H7 (cell line): Measurements from ENCODE around the gene DRC7. TPM values are rescaled to one million over a fixed set of nuclear protein-coding genes. Genes with fewer than 3 reads are reported as not detected.
"Not testable (repeated sequence)": the region's sequence is repeated elsewhere in the genome, so short reads cannot be mapped to it uniquely, and the experiment has no call there.

Source experiments
- DNase-seq: peaks from one replicate; pipeline ENCODE4 v3.0.0; 2012
- H3K27me3 ChIP-seq: 2 replicates; pipeline ENCODE4 v1.6.0; 2011; ENCODE audit warnings: mild to moderate bottlenecking, low read length; ENCODE audit not compliant: control insufficient read depth, insufficient read depth
- H3K36me3 ChIP-seq: replicated peaks from 2 replicates; pipeline ENCODE4 v1.5.1; 2011; ENCODE audit warnings: low read length; ENCODE audit not compliant: control insufficient read depth, insufficient read depth
- H3K4me3 ChIP-seq: 2 replicates; pipeline ENCODE4 v1.5.1; 2011; ENCODE audit warnings: low read depth, mild to moderate bottlenecking, control low read depth, low read length, moderate library complexity; ENCODE audit not compliant: insufficient read depth
- total RNA-seq: library from RNA; depleted of rRNA; stranded (reverse); fragments of >200 nt; shearing (Covaris generic); gene quantifications from 2 replicates; pipeline ENCODE4 v1.2.3, GENCODE V29; 2014

The DRC7 gene
- total RNA-seq, 1 experiment from 2014 or later: 0.03 TPM

- H3K27me3 ChIP-seq: no peaks in the 10 kb centered on the region
- H3K36me3 ChIP-seq: no peaks in the 10 kb centered on the region
- DNase-seq: no peak
- no peak overlapping the region for H3K4me3 ChIP-seq
Observed at GRCh38 chr16:57704905-57705852, 10.6 kb downstream of the DRC7 start.

DNA sequence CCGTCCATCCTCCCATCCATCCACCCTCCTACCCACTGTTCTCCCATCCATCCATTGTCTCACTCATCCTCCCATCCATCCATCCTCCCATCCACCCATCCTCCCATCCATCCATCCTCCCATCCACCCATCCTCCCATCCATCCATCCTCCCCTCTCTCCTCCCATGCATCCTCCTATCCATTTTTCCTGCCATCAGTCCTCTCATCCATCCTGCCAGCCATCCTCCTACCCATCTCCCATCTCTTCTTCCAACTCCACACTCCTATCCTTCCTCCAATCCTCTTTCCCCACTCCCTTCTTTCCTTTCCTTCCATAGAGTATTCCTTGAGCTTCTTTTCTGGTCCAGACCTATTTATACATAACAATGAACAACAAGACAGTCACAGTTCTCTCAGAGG is 12.1 kb downstream of the DRC7 start:
- no peaks in the 10 kb centered on the region for H3K36me3 ChIP-seq

GRCh38 chr16:57707331-57707730 is 12.7 kb downstream of the DRC7 start:
- Histone ChIP-seq H3K36me3 (no peaks in the 10 kb centered on the region), H3K4me3 (no peak overlapping the region), H3K27me3 (no peaks in the 10 kb centered on the region)
- DNase-seq: no peak

More for the DNA sequence above, 12.1 kb downstream of the DRC7 start:
- no peak for DNase-seq
- Histone ChIP-seq H3K27me3 (no peaks in the 10 kb centered on the region), H3K4me3 (no peak overlapping the region)

GRCh38 chr16:57708168-57708567 is 13.6 kb downstream of the DRC7 start:
- no peak for DNase-seq
- no peaks in the 10 kb centered on the region for H3K36me3 ChIP-seq
- H3K4me3 ChIP-seq: no peak overlapping the region
- H3K27me3 ChIP-seq: no peaks in the 10 kb centered on the region

- no peak overlapping the region for H3K4me3 ChIP-seq
- no peaks in the 10 kb centered on the region for H3K36me3 ChIP-seq
- no peaks in the 10 kb centered on the region for H3K27me3 ChIP-seq
- no peak for DNase-seq
Observed at GRCh38 chr16:57709663-57710062, 15.1 kb downstream of the DRC7 start.

DNA sequence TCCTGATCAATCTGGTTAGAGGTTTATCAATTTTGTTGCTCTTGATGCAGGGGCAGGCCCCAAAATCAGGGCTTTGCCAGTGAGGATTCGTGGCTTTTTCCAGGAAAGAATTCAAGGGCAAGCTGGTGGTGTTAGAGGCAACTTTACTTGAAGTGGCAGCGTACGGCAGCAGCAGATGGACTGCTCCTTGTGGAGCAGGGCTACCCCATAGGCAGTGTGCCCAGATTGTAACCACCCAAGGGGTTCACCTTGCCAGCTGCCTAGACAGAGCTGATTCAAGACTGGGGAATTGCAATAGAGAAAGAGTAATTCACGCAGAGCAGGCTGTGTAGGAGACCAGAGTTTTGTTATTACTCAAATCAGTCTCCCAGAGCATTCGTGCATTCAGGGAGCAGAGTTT is 16.7 kb downstream of the DRC7 start:
- Histone ChIP-seq H3K27me3 (no peaks in the 10 kb centered on the region), H3K4me3 (no peak overlapping the region), H3K36me3 (no peaks in the 10 kb centered on the region)
- DNase-seq: no peak

DNA sequence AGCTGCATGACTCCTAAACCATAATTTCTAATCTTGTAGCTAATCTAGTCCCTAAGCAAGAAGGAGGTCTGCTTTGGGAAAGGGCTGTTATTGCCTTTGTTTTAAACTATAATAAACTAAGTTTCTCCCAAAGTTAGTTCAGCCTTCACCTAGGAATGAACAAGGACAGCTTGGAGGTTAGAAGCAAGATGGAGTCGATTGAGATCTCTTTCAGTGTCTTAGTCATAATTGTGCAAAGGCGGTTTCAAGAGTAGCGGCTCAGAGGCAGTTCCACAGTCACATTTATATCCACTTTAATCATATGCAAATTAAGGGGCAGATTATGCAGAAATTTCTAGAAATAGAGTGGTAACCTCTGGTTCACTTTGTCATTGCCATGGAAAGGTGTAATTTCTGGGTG is 17.4 kb downstream of the DRC7 start:
- no peak for DNase-seq
- no peaks in the 10 kb centered on the region for H3K36me3 ChIP-seq
- no peaks in the 10 kb centered on the region for H3K27me3 ChIP-seq
- no peak overlapping the region for H3K4me3 ChIP-seq

- H3K4me3 ChIP-seq, H3K36me3 ChIP-seq, H3K27me3 ChIP-seq, DNase-seq: not testable (repeated sequence)
Observed at GRCh38 chr16:57712569-57712968, 18.0 kb downstream of the DRC7 start.

DNA sequence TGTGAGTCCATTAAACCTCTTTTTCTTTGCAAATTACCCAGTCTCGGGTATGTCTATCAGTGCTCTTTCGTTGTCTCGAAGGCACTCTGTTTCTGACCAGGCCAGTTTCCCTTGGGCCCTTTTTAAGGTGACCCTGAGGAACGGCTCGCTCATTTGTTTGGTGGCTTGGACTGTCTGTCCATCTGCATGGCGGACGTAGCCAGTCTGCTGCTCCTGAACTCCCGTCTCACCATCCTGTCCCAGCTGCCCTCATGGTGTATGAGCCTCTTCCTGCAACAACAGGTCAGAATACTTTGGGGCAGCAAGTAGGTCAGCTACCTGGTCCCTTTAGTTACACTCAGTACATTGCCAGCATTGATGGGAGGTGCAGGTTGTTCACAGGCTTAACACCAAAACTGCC is 19.0 kb downstream of the DRC7 start:
- H3K27me3 ChIP-seq: no peaks in the 10 kb centered on the region
- no peak overlapping the region for H3K4me3 ChIP-seq

GRCh38 chr16:57714047-57714446 is 19.4 kb downstream of the DRC7 start:
- DNase-seq: no peak
- Histone ChIP-seq H3K4me3 (no peak overlapping the region), H3K27me3 (no peaks in the 10 kb centered on the region), H3K36me3 (no peaks in the 10 kb centered on the region)

More for the DNA sequence above, 19.0 kb downstream of the DRC7 start:
- no peak for DNase-seq
- H3K36me3 ChIP-seq: no peaks in the 10 kb centered on the region

DNA sequence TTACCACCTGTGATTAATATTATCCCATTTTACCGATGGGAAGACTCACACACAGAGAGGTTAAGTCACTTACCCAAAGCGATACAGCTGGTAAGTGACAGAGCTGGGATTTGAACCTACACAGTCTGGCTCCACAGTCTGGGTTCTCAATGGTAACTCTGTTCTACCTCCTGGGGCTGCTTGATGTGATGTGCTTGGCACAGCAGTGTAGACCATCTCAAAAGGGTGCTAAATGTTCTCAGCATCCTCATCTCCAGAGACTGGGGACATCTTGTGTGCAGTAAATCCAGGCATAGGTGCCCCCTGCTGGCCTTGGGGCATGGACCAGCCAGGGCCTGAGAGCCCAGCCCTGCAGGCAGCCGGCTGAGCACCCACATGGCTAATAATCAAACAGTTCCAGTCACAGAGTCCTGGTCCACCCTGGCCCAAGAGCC is 25.6 kb downstream of the DRC7 start:
- no peak overlapping the region for H3K4me3 ChIP-seq
- peak; percentile 68 for DNase-seq
- no peaks in the 10 kb centered on the region for H3K36me3 ChIP-seq
- H3K27me3 ChIP-seq: no peaks in the 10 kb centered on the region

DNA sequence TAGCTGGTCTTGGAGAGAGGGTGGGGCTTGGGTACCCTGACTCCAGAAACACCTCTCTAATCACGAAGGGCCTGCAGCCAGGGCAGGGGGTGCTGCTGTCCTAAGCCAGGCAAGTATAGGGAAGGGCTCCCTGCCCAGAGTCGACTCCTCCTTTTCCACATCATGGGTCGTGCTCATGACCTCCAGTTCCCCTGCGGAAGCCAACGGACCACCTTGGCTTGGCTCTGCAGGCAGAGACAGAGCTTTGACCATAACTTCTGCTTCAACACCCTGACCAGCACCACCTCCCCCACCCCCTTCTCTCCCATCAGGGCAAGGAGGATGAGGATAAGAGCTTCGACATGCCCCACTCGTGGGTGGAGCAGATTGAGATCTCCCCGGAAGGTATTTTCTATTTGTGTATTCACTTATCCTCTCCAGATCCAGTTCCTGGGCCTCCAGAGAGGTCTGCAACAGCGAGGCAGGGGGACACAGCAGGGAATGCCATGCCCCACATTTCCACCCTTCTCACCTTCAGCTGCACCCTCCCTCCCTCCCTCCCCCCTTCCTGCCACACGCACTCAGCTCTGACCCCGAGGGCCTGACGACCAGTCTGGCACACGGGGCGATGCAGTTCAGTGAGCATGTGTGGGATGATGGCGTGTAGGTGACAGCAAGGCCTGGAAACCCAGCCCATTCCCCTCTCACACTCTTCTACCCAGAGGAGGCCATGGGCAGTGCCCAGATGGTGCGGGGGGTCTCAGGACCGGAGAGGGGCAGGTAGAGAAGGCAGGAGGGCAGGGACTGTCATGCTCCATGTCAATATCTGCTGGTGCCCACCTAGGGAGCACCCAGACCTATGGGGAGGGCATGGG is 27.0 kb downstream of the DRC7 start:
- peak; percentile 29 for DNase-seq
- Histone ChIP-seq H3K36me3 (no peaks in the 10 kb centered on the region), H3K27me3 (no peaks in the 10 kb centered on the region), H3K4me3 (no peak overlapping the region)

- Histone ChIP-seq H3K36me3 (no peaks in the 10 kb centered on the region), H3K27me3 (no peaks in the 10 kb centered on the region), H3K4me3 (no peak overlapping the region)
- no peak for DNase-seq
Observed at GRCh38 chr16:57722210-57722499, 27.5 kb downstream of the DRC7 start.

DNA sequence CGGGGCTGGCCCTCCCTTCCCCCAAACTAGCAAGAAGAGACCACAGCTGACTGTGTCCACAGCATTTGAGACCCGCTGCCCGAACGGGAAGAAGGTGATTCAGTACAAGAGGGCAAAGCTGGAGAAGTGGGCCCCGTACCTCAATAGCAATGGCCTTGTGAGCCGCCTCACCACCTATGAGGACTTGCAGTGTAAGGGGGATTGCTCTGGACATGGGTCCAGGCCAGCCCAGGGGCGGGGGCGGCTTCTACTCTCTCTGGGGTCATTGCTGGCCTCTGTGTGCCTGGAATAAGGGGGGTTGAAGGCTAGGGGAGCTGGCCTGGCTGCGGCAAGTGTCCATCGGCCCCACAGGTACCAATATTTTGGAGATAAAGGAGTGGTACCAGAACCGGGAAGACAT is 28.0 kb downstream of the DRC7 start:
- H3K36me3 ChIP-seq: no peaks in the 10 kb centered on the region
- no peaks in the 10 kb centered on the region for H3K27me3 ChIP-seq
- DNase-seq: peak; percentile 34
- no peak overlapping the region for H3K4me3 ChIP-seq

GRCh38 chr16:57723170-57723569 is 28.6 kb downstream of the DRC7 start:
- peak; percentile 83 for DNase-seq
- no peaks in the 10 kb centered on the region for H3K27me3 ChIP-seq
- H3K4me3 ChIP-seq: no peak overlapping the region
- no peaks in the 10 kb centered on the region for H3K36me3 ChIP-seq
